ENCODE measurements around the gene CASQ2. TPM values are rescaled to one million over a fixed set of nuclear protein-coding genes. Genes with fewer than 3 reads are reported as not detected.

The CASQ2 gene
- total RNA-seq, 1 experiment from 2014 or later = not detected

DNA sequence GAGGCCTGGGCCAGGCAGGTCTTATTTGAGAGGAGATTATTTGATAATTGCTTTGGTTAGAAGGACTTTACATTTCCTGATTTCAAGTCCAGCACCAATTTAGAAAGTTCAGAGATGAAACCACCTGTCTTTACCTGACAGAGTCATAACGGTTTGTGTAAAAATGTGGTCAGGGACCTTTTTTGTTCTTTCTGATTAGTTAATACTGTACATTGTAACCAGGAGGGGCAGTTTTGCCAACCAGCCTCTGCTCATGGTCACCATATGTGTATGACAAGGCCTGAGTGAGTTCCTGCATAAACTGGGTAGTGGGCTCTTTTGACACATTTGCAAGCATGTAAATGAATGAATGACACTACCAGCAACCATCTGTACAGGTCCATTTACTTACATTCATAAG is 70.9 kb downstream of the CASQ2 start:
- BruUV-seq (replicated peaks) = no TSS peak
- TF ChIP-seq JUND (IDR thresholded peaks at IDR 0.05) = no peak
- TF ChIP-seq TCF7L2 (IDR thresholded peaks at IDR 0.05; ENCODE audit: borderline replicate concordance, extremely low read depth, insufficient read depth, insufficient read length) = no peak
- no peak for TF ChIP-seq CBX3 (IDR thresholded peaks at IDR 0.05; ENCODE audit: low read depth)
- no peak for TF ChIP-seq EZH2 (IDR thresholded peaks at IDR 0.05)
- no peak for TF ChIP-seq CTCF (IDR thresholded peaks at IDR 0.05 in 2 of 3, conservative IDR thresholded peaks at IDR 0.05 in 1 of 3; ENCODE audit: borderline replicate concordance in 1 of 3, insufficient read depth in 1 of 3, low read depth in 2 of 3, low read length in 2 of 3)
- no peak for TF ChIP-seq ELF1 (IDR thresholded peaks at IDR 0.05; ENCODE audit: borderline replicate concordance, low read depth)
- TF ChIP-seq REST (IDR thresholded peaks at IDR 0.05; ENCODE audit: low read depth) = no peak
- TF ChIP-seq, protein P1, sequence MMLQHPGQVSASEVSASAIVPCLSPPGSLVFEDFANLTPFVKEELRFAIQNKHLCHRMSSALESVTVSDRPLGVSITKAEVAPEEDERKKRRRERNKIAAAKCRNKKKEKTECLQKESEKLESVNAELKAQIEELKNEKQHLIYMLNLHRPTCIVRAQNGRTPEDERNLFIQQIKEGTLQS (IDR thresholded peaks at IDR 0.05) = no peak
- no peak for TF ChIP-seq ZNF274 (IDR thresholded peaks at IDR 0.05; ENCODE audit: low read depth, low read length)
- TF ChIP-seq EGR1 (IDR thresholded peaks at IDR 0.05; ENCODE audit: low read depth) = no peak
- no peak for TF ChIP-seq POLR2A (IDR thresholded peaks at IDR 0.05; ENCODE audit: borderline replicate concordance, extremely low read depth, insufficient read depth, insufficient read length)
- no peak for TF ChIP-seq ZFX (IDR thresholded peaks at IDR 0.05)
- no peak for TF ChIP-seq YY1 (IDR thresholded peaks at IDR 0.05; ENCODE audit: extremely low read depth, insufficient replicate concordance, low read depth, low read length)
- H3K36me3 ChIP-seq (ENCODE audit: control insufficient read depth in 1 of 2, insufficient read depth in 2 of 2, low read length in 2 of 2) = peaks cover under 1 to 4% of the 10 kb centered on the region in 2 experiments; a peak in 1 of 4 replicates
- no peaks in the 10 kb centered on the region for H3K27me3 ChIP-seq (ENCODE audit: insufficient read depth, low read length)
- H3K9me2 ChIP-seq (ENCODE audit: insufficient read depth) = no peaks in the 10 kb centered on the region
- RAD21 ChIA-PET (ENCODE audit: low non-redundant PET in 1 of 2, low total read pairs in 2 of 2, uncharacterized antibody in 2 of 2, unreplicated experiment in 2 of 2) = no interaction called here
- ATAC-seq = no peak
- DNase-seq (ENCODE audit: low read depth, low spot score) = no peak
- intact Hi-C loops (cut with micrococcal nuclease) = no loop called here
- no peaks in the 10 kb centered on the region for H4K20me1 ChIP-seq (ENCODE audit: insufficient read depth)
- H3K79me2 ChIP-seq (ENCODE audit: insufficient read depth, low read length) = no peaks in the 10 kb centered on the region
- CTCF ChIA-PET = no interaction called here
- no peak overlapping the region for H3K27ac ChIP-seq (ENCODE audit: low read depth, low read length)
- no peaks in the 10 kb centered on the region for H3K4me1 ChIP-seq (ENCODE audit: control insufficient read depth in 1 of 2, insufficient read depth in 2 of 2, low read length in 2 of 2)
- no peak overlapping the region for H2AFZ ChIP-seq (ENCODE audit: low read depth, low read length, poor library complexity, severe bottlenecking)
- POLR2A ChIA-PET = no interaction called here
- no peaks in the 10 kb centered on the region for H3K9me3 ChIP-seq (ENCODE audit: control insufficient read depth in 1 of 2, insufficient read depth in 1 of 2, low read depth in 1 of 2, low read length in 2 of 2)
- no peak overlapping the region for H3K4me2 ChIP-seq (ENCODE audit: low read length)
- no peak overlapping the region for H3K9ac ChIP-seq (ENCODE audit: low read length)
- no peak overlapping the region for H3K4me3 ChIP-seq (replicated peaks in 1 of 2; ENCODE audit: low read depth in 1 of 2, low read length in 2 of 2)
